ENCODE measurements around the gene ZBTB46.
"Not testable (repeated sequence)": the region's sequence is repeated elsewhere in the genome, so short reads cannot be mapped to it uniquely, and the experiment has no call there.

ZBTB46 gene

DNA sequence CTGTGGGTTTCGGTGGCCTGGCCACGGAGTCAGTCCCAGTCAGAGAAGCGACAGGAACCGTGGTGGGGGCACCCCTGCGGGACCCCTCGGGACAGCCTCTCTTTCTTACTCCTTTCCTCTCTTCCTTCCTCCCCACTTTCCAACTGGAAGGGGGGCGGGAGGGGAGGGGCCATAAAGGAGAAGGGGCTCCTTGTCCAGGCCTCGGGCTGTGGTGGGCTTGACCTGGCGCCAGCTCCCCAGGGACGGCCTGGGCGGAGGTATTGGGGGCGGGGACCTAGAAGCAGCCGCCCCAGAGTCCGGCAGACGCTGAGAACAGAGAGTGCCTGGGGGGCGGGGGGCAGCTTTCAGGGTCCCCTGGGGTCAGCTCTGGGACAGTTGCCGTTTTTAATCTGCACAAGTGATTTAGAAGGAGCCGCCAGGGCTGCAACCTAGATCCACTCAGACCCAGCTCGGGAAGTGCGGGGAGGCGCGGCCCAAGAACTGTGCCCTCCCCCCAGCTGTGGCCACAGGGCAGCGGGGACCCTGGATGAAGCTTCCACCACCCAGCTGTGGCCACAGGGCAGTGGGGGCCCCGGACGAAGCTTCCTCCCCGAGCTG, 23.8 kb upstream of the ZBTB46 start:
- TF ChIP-seq CTCF (IDR thresholded peaks at IDR 0.05; ENCODE audit: low read depth, low read length), result no peak
- DNase-seq (ENCODE audit: extremely low read depth, low read depth), result no peak

- DNase-seq (ENCODE audit: extremely low read depth, low read depth), result no peak
- TF ChIP-seq CTCF (IDR thresholded peaks at IDR 0.05; ENCODE audit: low read depth, low read length), result no peak
Observed at GRCh38 chr20:63854069-63854765, 23.2 kb upstream of the ZBTB46 start.

DNA sequence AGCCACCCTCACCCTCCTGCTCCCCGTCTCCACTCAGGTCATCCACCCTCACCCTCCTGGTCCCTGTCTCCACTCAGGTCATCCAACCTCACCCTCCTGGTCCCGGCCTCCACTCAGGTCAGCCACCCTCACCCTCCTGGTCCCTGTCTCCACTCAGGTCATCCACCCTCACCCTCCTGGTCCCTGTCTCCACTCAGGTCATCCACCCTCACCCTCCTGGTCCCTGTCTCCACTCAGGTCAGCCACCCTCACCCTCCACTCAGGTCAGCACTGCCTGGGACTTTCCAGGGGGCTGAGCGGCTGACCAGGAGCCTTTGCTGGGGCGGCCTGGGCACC, 22.6 kb upstream of the ZBTB46 start:
- DNase-seq (ENCODE audit: extremely low read depth, low read depth), result not testable (repeated sequence)

DNA sequence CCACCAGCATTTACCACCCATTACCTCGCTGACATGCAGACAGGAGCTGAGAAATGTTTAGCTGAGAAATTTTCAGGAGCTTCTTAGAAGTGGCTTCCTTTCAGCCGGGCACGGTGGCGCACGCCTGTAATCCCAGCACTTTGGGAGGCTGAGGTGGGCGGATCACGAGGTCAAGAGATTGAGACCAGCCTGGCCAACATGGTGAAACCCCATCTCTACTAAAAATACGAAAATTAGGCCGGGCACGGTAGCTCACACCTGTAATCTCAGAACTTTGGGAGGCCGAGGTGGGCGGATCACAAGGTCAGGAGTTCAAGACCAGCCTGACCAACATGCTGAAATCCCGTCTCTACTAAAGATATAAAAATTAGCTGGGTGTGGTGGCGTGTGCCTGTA, 20.5 kb upstream of the ZBTB46 start:
- not testable (repeated sequence) for DNase-seq (ENCODE audit: extremely low read depth, low read depth)

DNA sequence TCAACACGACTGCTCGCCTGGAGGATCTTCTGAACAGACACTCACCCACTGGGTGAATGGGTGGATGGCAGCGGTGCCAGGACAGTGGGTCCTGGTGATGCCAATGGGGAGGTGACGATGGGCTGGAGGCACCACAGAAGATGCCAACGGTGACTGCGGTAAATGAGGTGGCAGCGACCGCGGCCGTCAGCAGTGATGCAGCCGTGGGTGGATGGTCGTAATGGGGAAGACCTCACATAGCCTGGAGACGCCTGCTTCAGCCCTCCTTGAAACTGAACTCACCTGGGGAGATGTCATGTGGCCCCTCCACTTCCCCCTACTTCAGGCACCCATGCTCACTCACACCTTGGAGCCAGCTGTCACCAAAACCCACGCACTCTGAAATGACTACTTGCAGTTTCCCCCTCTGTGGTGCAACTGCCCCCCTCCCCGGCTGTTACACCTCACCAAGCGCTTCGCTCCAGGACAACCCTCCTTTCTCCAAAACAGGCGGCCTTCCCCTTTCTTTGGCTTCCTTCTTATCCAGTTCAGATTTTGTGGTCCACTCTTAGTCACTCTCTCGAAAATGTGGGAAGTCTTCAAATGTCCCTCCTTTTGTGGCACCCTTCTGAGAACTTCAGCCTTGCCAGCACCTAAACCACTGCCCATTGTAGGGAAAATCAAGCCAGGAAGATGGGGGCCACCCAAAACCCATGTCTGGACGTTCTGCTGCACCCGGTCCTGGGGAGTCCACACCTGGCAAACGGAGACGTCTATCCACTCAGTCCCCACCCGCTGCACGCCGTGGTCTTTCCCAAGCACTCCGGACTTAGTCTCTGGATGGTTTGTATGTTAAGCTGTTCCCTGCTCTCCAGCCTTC, 19.9 kb upstream of the ZBTB46 start:
- TF ChIP-seq CTCF (IDR thresholded peaks at IDR 0.05; ENCODE audit: low read depth, low read length), result no peak
- DNase-seq (ENCODE audit: extremely low read depth, low read depth), result no peak

DNA sequence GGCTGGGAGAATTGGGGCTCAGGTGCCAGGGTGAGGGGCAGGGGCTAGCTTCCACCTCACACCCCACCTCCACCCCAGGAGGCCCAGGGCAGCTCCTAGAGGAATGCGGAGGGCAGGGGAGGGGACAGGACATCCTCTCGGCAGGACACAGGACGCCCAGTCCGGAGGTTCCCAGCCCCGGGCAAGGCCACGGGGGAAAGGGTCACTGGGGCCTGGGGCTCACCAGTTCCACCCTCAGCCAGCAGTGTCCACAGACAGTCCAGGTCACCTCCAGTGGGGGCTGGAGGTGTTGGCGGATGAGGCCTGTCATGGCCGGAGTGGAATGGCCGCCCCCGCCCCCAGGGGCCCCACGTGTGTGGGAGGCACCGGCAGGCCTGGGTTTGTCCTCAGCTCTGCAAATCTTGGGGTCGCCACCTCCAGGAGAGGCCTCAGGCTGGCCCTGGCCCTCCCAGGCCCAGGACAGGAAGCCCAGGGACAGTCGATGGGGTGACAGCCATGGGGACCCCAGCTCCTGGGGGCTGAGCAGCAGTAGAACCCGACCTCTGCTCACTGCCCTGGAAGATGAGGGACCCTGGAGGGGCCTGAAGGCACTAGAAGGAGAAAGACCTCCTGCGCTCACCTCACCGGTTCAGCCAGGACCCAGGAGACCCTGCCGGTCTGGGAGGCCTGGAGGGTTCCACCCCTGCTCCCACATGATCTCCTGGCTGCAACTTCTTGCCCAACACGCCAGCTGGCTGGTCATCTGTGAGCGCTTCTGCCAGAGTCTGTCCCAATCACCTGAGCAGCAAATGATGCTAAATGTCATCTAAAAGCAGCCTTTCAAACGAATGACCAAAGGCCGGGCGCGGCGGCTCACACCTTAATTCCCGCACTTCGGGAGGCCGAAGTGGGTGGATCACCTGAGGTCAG, 17.2 kb upstream of the ZBTB46 start:
- no peak for DNase-seq (ENCODE audit: extremely low read depth, low read depth)
- no peak for TF ChIP-seq CTCF (IDR thresholded peaks at IDR 0.05; ENCODE audit: low read depth, low read length)

DNA sequence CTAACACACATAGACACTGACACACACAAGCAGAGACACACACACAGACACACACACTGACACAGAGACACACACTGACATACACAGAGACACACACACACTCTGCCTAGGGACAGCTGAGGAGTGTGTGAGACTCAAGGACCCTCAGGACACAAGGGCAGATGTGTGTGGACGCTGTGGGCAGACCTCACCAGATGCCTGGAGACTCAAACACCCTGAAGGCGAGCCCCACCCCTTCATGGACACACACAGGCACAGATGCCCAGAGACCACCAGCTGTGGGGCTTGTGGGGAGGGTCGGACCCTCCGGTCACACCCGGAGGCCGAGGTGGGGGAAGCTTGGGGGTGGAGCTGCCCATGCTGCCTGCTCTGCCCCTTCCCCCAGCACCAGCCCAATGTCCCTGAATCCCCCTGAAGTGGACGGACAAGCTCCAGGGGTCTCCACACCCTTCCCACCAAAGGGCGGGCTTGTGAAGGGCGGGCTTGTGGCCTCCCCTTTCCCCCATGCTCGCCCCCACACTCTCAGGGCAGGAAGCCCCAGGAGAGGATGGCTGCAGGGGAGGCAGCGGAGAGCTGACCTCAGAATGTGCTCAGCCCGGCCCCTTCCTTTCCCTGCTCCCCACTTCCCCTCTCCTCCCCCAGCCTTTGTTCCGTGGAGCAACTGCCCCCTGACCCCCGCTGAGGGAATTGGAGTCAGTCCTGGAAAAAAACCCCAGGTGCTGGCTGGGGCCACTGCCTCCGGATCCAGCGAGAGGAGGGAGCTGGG, 16.4 kb upstream of the ZBTB46 start:
- no peak for DNase-seq (ENCODE audit: extremely low read depth, low read depth)
- TF ChIP-seq CTCF (IDR thresholded peaks at IDR 0.05; ENCODE audit: low read depth, low read length), result no peak

All from AG09319 (cell line).